Loucy (cell line): Measurements from ENCODE around the gene TIMM13.

ENCODE experiments used
- EZH2phosphoT487 ChIP-seq: fragments of 200-600 bp; IDR thresholded peaks from 2 replicates; pipeline ENCODE4 v1.6.1; 2018; ENCODE audit warnings: antibody characterized with exemption, mild to moderate bottlenecking, moderate library complexity, borderline replicate concordance
- TF ChIP-seq, protein P1 (sequence below): fragments of 200-600 bp; sonication (generic); conservative IDR thresholded peaks from 2 replicates; pipeline ENCODE4 v1.5.1; 2014; ENCODE audit warnings: mild to moderate bottlenecking, antibody characterized with exemption, low read length

DNA sequence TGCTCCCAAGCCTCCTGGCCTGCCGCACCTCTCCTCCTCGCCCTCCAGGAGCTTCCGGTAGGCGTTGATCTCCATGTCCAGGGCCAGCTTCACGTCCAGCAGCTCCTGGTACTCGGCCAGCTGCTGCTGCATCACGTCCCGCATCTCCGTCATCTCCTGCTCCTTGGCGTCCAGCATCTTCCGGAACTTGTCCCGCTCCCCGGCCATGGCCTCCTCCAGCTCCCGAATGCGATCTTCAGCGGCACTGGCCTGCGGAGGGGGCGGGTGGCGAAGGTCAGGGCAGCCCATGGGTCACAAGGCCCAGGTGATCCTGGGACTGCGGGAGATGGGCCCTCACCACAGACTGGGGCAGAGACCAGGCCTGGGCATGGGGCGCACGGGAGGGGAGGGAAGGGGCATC is 6.9 kb upstream of the TIMM13 start:
- TF ChIP-seq, protein P1, sequence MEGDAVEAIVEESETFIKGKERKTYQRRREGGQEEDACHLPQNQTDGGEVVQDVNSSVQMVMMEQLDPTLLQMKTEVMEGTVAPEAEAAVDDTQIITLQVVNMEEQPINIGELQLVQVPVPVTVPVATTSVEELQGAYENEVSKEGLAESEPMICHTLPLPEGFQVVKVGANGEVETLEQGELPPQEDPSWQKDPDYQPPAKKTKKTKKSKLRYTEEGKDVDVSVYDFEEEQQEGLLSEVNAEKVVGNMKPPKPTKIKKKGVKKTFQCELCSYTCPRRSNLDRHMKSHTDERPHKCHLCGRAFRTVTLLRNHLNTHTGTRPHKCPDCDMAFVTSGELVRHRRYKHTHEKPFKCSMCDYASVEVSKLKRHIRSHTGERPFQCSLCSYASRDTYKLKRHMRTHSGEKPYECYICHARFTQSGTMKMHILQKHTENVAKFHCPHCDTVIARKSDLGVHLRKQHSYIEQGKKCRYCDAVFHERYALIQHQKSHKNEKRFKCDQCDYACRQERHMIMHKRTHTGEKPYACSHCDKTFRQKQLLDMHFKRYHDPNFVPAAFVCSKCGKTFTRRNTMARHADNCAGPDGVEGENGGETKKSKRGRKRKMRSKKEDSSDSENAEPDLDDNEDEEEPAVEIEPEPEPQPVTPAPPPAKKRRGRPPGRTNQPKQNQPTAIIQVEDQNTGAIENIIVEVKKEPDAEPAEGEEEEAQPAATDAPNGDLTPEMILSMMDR: no peak
- no peak for TF ChIP-seq EZH2phosphoT487
